HL-60 (cell line): Measurements from ENCODE around the gene TNFRSF1B.

Experiments
- DNase-seq, 2 experiments: peaks; one replicate each; pipeline ENCODE4 v3.0.0-alpha.2; 2010 to 2020; ENCODE audit warnings: low read depth in 1 of 2, low spot score in 1 of 2
- H3K27ac ChIP-seq: fragments of 250-450 bp; sonication (Bioruptor Pico); replicated peaks from 2 replicates; pipeline ENCODE4 v1.5.1; 2020; ENCODE audit warnings: mild to moderate bottlenecking, moderate library complexity
- H3K27me3 ChIP-seq: fragments of 250-450 bp; sonication (Bioruptor Pico); 2 replicates; pipeline ENCODE4 v1.5.1; 2021; ENCODE audit warnings: mild to moderate bottlenecking, moderate library complexity; ENCODE audit not compliant: insufficient read depth, poor library complexity, severe bottlenecking
- H3K4me3 ChIP-seq: replicated peaks from 2 replicates; pipeline ENCODE4 v1.5.1; 2011; ENCODE audit warnings: mild to moderate bottlenecking, control low read depth, low read length; ENCODE audit not compliant: insufficient read depth
- GABPA ChIP-seq: IDR thresholded peaks from 2 replicates; pipeline ENCODE4 v1.6.1; 2012; ENCODE audit warnings: low read depth
- POLR2AphosphoS5 ChIP-seq: IDR thresholded peaks from 2 replicates; pipeline ENCODE4 v1.6.1; 2012; ENCODE audit warnings: low read depth
- SPI1 ChIP-seq: IDR thresholded peaks from 2 replicates; pipeline ENCODE4 v1.6.1; 2012; ENCODE audit warnings: low read depth, mild to moderate bottlenecking, borderline replicate concordance
- TF ChIP-seq, protein P1 (sequence below): IDR thresholded peaks from one replicate; pipeline ENCODE4 v1.5.1; 2011; ENCODE audit warnings: low read length, control low read depth, inconsistent platforms; ENCODE audit not compliant: insufficient read depth
- TF ChIP-seq, protein P2 (sequence below): IDR thresholded peaks from 2 replicates; pipeline ENCODE4 v1.6.1; 2012; ENCODE audit warnings: low read depth; ENCODE audit not compliant: insufficient replicate concordance

TNFRSF1B gene

DNA sequence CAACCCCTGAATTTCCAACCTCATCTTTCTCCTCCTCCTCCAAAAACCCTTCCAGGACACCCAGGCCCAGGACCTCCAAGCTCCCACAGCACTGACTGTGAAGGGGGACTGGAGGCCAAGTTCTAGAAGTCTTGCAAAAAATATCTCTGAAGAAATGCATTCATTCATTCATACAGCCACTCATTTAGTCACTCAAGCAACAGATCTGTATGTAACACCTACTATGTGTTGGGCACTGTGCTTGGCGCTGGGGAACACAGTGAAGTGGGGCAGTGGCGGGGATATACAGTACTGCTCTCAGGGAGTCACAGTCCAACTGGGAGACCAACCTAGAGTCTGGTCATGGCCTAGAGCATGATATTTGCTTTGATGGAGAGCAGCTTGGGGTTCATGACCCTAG, 15.3 kb upstream of the TNFRSF1B start:
- TF ChIP-seq, protein P1, sequence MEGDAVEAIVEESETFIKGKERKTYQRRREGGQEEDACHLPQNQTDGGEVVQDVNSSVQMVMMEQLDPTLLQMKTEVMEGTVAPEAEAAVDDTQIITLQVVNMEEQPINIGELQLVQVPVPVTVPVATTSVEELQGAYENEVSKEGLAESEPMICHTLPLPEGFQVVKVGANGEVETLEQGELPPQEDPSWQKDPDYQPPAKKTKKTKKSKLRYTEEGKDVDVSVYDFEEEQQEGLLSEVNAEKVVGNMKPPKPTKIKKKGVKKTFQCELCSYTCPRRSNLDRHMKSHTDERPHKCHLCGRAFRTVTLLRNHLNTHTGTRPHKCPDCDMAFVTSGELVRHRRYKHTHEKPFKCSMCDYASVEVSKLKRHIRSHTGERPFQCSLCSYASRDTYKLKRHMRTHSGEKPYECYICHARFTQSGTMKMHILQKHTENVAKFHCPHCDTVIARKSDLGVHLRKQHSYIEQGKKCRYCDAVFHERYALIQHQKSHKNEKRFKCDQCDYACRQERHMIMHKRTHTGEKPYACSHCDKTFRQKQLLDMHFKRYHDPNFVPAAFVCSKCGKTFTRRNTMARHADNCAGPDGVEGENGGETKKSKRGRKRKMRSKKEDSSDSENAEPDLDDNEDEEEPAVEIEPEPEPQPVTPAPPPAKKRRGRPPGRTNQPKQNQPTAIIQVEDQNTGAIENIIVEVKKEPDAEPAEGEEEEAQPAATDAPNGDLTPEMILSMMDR: no peak
- TF ChIP-seq SPI1: no peak
- Histone ChIP-seq H3K4me3 (no peak overlapping the region), H3K27ac (peak overlapping the region; percentile 78), H3K27me3 (no peaks in the 10 kb centered on the region)
- no peak for DNase-seq

DNA sequence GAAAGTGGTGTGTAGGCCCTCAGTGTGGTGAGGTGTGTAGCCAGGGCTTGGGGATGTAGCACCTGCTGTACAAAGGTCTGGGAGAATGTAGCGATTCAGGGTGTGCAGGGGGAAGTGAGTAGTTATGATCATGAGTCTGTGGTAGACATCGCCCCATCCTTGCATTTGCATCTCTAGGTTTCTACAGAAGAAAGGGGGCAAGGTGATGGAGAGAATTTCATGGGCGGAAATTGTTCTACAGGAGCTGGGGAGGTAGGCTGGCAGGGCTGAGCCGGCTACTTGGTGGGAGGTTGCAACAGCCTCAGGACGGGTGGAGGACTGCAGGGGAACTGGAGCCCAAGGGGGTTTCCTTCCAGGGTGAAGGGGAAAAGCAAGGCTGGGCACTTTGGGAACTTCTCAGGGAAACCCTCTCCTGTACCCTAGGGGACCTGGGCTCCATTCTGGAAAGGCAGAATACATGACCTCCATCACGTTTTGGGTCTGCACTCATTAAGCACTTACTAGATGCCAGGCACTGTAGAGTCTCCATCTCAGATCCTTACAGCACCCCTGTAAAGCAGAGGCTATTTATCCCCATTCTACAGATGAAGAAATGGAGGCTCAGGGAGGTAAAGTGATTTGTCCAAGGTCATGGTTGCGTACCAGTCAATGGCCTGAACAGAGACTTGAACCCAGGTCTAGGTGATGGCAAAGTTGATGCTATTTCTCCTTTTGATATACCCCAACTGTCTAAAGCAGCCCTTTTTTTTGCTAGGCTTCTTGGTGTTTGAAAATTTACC, 14.5 kb upstream of the TNFRSF1B start:
- peak overlapping the region; percentile 78 for H3K27ac ChIP-seq
- no peak overlapping the region for H3K4me3 ChIP-seq
- peak in 1 of 2 experiments; percentile 29 for DNase-seq
- no peaks in the 10 kb centered on the region for H3K27me3 ChIP-seq
- TF ChIP-seq, protein P2, sequence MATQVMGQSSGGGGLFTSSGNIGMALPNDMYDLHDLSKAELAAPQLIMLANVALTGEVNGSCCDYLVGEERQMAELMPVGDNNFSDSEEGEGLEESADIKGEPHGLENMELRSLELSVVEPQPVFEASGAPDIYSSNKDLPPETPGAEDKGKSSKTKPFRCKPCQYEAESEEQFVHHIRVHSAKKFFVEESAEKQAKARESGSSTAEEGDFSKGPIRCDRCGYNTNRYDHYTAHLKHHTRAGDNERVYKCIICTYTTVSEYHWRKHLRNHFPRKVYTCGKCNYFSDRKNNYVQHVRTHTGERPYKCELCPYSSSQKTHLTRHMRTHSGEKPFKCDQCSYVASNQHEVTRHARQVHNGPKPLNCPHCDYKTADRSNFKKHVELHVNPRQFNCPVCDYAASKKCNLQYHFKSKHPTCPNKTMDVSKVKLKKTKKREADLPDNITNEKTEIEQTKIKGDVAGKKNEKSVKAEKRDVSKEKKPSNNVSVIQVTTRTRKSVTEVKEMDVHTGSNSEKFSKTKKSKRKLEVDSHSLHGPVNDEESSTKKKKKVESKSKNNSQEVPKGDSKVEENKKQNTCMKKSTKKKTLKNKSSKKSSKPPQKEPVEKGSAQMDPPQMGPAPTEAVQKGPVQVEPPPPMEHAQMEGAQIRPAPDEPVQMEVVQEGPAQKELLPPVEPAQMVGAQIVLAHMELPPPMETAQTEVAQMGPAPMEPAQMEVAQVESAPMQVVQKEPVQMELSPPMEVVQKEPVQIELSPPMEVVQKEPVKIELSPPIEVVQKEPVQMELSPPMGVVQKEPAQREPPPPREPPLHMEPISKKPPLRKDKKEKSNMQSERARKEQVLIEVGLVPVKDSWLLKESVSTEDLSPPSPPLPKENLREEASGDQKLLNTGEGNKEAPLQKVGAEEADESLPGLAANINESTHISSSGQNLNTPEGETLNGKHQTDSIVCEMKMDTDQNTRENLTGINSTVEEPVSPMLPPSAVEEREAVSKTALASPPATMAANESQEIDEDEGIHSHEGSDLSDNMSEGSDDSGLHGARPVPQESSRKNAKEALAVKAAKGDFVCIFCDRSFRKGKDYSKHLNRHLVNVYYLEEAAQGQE: no peak
- no peak for TF ChIP-seq POLR2AphosphoS5
- no peak for TF ChIP-seq SPI1
- no peak for TF ChIP-seq GABPA
- TF ChIP-seq, protein P1: no peak

DNA sequence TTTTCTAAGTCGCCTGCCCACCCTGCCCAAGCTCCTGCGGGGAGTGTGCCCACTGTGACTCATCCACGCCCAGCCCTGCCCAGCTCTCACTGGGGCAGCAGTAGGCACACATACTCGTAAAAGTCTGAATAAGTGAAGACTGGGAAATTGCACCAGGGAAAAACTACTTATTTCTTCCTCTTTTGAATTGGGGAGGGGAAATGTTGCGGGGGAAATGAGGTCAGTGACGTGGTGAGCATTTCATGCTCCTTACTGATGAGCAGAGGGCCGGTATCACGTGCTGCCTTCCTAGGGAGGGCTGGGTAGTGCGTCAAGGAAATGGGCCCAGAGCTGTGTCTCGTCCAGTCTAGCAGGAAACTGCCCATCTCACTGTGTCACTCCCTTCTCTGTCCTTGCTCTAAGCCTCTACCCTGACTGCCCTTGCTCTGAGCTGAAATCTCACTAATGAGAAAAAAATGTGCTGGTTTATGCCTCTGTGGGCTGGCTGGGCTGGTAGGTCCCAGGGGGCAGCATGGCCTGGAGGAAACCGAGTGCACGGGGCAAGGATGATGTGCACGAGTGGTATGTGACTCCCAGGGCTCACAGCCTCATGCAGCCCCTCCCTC, 13.5 kb upstream of the TNFRSF1B start:
- H3K27ac ChIP-seq: peak overlapping the region; percentile 78
- H3K27me3 ChIP-seq: no peaks in the 10 kb centered on the region
- TF ChIP-seq SPI1 (peak; percentile 42; the same call in 1 of the 2 replicates), POLR2AphosphoS5 (peak; percentile 45; the same call in 1 of the 2 replicates), GABPA (no peak)
- TF ChIP-seq, protein P1: no peak
- TF ChIP-seq, protein P2: no peak
- H3K4me3 ChIP-seq: no peak overlapping the region
- DNase-seq: peak in 1 of 2 experiments; percentile 95
